Stimulated activated CD4-positive, alpha-beta T cell treated with anti-CD3 and anti-CD28 coated beads, Interleukin-4, amount 100 ng/mL, for 4 hours (primary cell): ENCODE data around the gene ZNF546.
A peak's percentile ranks its signal among the peaks of the same experiment; 100 is the strongest.
"Not testable (repeated sequence)": the region's sequence is repeated elsewhere in the genome, so short reads cannot be mapped to it uniquely, and the experiment has no call there.

ENCODE experiments used
- DNase-seq, 2 experiments: peaks; one replicate each; pipeline ENCODE4 v3.0.0-alpha.2; 2020

Gene ZNF546

DNA sequence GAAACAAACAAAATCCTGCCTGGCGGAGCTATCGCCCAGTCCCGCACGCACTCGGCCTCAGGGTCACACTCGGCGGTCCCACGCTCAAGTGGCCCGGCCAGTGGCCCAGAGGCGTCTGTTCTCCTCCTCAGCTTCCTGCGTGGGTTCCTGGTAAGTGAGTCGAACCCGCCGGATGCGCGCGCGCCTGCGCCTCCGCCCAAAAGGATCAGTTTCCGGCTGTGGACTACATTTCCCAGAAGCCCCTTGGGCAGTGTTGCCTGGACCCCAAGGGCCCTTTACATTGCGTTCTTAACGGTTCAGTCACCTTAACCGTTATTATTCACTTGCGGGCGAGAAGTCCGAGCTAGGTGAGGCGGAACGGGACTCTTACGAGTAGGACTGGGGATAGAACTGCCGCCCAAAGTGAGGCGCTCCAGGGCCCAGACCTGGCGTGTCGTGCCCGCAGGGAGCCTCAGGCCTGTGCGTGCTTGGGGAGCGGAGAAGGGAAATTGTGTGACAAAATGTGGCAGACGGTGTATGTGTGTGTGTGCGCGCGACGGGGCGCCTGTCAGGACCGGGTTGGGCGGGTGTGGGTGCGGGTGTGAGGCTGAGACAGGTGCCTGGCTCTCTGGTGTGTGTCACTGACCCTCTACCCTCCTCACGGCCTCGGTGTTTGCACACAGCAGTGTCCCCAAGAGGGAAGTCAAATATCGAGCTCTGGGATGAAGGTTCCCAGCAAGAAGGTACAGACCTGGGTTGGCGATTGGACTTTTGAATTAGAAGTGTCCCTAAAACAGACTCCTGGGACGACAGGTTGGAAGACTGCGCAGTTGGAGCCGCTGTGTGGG lies at the start of gene ZNF546:
TSS of gene ZNF546 (plus strand) at position 250 of the 827 bp plus-strand sequence. CDS start 1,267 bp downstream, outside the sequence.
- peak; percentile 83 to 92 for DNase-seq

DNA sequence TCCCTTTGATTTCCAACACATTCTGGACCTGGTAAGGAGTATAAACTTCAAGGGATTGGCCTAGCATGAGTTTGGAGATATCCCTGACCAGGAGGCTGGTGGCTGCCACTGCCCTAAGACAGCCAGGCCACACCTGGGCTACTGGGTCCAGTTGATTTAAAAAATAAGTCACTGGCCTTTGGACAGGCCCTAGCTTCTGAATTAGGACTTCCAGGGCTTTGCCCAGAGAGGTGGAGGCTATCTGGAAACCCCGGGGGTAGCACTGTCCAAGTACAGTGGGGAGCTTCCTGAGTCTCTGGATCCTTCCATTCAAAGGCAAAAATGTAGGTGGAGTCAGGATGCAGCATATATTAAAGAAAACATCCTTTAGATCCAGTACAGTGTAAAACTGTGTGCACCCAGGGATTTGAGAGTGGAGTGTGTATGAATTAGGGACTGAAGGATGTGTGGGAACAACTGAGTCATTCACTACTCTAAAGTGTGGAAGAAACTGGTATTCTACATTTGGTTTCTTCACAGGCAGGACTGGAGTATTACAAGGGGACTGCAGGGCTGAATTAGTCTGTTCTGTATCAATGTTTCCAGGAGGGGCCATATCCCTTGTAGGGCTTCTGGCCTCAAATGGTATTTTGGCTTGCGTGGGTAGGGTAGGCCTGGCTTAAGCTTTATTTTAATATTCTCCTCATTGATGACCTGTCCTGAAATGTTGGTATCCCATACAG lies 47.7 kb upstream of the ZNF546 start:
- no peak for DNase-seq

DNA sequence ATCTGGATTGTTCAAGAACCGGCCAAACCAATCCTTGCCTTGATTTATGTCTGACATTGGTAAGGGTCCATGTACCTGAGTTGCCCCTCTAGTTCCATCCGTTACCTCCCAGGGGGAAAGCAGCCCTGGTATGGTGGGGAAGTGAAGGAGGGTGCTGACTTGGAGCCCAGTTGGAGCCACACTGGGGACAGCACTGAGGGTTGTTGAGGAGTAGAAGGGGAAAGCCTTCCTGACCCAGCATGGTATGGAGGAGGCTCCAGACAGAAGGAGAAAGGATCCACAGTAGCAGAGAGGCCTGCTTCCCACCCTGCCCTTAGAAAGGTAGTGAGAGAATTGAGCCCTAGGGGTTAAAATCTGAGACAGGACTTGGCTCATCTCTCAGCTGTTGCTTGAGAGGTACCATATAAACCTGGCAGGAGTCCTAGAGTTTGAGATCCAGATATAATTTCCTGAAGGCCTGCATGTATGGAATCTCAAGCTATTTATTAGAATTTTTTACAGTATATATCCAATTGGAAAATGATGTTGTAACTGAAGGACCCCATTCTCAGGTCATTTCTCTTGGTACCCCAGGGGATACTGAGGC lies 45.7 kb upstream of the ZNF546 start:
- no peak for DNase-seq

DNA sequence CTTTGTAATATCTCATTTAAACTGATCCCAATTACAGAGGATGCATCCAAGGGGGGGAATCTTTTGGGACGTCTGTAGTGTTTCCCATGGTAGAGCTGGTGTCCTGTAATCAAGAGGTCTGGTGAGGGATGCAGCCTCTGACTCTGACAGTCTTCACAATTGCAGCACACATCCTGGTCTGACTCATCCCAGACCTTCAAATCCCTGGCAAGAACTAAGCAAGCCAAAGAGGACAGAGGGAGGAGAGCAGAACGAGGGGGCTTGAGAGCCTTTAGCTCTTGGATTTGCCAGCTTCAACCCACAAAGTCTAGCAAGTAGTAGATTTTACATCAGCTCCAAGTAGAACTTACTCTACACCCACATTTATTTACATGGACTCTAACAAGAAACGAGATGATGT lies 45.2 kb upstream of the ZNF546 start:
- DNase-seq, result no peak

DNA sequence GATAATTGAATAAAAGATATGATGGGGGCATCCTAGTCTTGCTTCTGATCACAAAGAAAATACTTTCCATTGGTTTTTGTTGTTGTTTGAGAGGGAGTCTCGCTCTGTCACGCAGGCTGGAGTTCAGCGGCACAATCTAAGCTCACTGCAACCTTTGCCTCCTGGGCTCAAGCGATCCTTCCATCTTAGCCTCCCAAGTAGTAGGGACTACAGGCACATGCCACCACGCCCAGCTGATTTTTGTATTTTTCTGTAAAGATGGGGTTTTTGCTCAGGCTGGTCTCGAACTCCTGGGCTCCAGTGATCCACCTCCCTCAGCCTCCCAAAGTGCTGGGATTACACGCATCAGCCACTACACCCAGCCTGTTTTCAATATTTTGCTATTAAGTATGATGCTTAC lies 42.9 kb upstream of the ZNF546 start:
- DNase-seq, result no peak

DNA sequence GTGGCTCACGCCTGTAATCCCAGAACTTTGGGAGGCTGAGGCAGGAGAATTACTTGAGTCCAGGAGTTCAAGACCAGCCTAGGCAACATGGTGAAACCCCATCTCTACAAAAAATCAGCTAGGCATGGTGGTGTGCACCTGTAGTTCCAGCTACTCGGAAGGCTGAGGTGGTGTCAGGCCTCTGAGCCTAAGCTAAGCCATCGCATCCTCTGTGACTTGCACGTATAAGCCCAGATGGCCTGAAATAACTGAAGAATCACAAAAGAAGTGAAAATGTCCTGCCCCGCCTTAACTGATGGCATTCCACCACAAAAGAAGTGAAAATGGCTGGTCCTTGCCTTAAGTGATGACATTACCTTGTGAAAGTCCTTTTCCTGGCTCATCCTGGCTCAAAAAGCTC lies 39.0 kb upstream of the ZNF546 start:
- DNase-seq, result not testable (repeated sequence)

DNA sequence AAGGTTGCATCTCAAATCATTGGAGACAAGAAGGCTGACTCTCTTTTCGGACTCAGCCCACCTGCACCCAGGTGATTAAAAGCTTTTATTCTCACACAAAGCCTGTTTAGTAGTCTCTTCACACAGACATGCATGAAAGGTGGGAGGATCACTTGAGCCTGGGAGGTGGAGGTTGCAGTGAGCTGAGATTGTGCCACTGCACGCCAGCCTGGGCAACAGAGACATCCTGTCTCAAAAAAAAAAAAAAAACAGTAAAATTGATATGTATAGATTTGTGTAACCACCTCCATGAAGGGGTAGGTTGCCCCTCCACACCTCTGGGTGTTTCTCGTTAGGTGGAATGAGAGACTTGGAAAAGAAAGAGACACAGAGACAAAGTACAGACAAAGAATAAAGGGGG lies 37.9 kb upstream of the ZNF546 start:
- DNase-seq, result not testable (repeated sequence)

DNA sequence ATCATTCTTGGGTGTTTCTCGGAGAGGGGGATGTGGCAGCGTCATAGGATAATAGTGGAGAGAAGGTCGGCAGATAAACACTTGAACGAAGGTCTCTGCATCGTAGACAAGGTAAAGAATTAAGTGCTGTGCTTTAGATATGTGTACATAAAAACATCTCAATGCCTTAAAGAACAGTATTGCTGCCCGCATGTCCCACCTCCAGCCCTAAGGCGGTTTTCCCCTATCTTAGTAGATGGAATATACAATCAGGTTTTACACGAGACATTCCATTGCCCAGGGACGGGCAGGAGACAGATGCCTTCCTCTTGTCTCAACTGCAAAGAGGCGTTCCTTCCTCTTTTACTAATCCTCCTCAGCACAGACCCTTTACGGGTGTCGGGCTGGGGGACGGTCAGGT lies 37.5 kb upstream of the ZNF546 start:
- DNase-seq, result not testable (repeated sequence)

DNA sequence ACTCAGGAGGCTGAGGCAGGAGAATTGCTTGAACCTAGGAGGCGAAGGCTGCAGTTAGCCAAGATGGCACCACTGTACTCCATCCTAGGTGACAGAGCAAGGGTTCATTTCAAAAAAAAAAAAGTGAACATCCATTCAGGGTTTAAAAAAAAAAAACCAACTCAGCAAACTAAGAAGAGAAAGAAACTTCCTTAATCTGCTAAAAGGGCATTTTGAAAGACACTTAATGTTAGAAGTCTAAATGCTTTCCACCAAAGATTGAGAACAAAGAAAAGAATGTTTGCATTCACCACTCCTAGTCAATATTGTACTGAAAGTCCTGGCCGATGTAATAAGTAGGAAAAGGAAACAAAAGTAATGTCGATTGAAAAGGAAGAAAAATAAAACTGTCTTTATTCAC lies 33.0 kb upstream of the ZNF546 start:
- no peak for DNase-seq

DNA sequence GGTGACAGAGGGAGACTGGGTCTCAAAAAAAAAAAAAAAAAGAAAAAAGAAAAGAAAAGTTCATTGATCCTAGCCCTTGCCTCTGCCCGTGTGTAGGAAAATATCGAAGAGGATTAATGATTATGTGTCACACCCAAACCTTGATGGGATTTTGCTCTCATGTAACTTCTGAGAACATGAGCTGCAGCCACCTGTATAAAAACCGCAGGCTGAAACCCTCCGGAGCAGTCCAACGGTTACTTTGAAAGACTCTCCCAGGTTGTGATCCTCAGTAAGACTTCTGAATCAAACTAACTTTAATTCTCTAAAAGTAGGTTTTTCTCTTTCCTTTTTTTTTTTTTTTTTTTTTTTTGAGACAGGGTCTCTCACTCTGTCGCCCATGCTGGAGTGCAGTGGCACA lies 30.2 kb upstream of the ZNF546 start:
- DNase-seq, result no peak

DNA sequence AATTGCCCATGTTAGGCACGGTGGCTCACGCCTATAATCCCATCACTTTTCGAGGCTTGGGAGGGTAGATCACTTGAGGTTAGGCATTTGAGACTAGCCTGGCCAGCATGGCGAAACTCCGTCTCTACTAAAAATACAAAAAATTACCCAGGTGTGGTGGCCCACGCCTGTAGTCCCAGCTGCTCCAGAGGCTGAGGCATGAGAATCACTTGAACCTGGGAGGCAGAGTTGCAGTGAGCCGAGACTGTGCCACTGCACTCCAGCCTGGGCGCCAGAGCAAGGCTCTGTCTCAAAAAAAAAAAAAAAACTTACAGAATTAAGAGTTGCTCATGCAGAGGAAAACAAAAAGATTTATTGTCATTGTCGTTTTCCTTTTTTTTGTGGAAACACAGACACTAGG lies 29.3 kb upstream of the ZNF546 start:
- no peak for DNase-seq

DNA sequence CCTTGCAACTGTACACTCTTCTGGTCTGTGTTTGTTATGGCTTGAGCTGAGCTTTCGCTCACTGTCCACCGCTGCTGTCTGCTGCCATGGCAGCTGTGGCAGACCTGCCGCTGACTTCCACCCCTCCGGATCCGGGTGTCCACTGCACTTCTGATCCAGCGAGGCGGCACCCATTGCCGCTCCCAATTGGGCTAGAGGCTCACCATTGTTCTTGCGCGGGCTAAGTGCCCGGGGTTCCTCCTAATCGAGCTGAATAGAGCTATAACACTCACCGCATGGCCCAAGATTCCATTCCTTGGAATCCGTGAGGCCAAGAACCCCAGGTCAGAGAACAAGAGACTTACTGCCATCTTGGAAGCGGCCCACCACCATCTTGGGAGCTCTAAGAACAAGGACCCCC lies 28.1 kb upstream of the ZNF546 start:
- no peak for DNase-seq

DNA sequence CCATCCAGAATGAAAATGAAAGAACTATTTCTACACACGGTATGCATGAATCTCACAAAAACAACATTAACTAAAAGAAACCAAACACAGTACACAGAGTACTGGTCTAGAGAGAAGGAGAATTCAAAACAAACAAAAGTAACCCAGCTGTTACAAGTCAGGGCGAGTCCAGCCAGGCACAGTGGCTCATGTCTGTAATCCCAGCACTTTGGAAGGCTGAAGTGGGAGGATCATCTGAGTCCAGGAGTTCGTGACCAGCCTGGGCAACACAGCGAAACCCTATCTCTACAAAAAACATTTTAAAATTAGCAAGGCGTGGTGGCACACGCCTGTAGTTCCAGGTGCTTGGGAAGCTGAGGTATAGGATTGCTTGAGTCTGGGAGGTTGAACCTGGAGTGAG lies 27.6 kb upstream of the ZNF546 start:
- DNase-seq, result no peak

DNA sequence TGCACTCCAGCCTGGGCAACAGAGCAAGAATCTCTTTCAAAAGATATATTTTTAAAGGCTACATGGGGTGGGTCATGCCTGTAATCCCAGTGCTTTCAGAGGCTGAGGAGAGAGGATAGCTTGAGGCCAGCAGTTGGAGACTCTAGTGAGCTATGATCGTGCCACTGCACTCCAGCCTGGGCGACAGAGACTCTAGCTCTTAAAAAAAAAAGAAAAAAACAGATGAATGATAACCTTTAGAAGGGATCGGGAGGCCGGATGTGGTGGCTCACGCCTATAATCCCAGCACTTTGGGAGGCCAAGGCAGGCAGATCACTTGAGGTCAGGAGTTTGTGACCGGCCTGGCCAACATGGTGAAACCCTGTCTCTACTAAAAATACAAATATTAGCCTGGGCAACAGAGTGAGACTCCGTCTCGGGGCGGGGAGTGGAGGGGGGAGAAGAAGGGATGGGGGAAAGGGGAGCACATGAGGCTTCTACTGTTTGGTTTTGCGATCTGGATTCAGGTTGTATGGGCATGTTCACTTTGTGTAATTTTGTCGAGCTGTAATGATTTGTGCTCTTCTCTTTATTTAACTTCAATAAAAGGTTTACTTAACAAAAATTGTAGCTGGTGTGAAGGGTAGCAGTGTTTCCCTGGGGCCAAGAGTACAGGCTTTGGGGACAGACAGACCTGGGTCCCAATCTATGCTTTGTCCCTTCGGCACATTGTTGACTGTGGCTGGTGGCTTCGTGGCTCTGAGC lies 27.0 kb upstream of the ZNF546 start:
- DNase-seq, result no peak

DNA sequence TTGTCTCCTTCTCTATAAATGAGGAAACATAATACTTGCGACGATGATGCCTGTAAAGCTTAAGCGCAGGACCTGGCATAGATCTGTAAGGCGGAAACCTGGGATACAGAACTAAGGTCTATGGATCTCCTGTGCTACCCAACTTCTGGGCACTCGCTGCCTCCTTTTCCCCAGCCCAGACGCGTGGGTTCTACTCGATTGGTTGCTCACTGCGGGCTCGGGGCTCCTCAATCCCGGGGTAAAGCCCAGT lies 26.5 kb upstream of the ZNF546 start:
- no peak for DNase-seq

DNA sequence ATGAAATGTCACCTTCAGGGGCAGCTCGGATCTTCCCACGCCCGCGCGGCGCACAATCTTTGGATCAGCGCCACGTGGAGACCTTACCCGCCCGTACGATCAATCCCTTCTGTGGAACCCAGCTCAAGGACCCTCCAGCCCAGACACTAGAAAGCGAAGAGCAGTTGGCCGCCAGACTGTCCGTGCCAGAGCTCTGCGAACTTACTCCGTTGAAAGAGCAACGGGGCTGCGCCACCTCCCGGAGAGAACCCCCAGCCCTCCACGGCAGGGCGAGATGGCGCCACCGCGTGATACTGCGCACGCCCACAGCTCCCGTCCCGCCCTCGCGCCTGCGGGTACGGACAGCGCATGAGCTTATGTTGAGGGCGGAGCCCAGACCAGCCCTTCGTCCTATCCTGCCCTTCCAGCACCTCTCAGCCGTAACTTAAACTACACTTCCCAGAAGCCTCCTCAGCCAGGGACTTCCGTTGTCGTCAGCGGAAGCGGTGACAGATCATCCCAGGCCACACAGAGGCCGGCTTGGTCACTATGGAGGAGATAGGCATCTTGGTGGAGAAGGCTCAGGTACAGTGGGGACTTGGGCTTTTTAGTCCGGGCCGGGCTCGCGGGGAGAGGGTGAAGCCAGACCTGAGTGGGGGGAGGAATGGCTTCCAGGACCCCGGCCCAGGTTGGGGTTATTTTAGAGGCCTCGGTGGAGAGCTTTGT lies 26.0 kb upstream of the ZNF546 start, which contains the start of gene PSMC4:
TSS of gene PSMC4 (plus strand) at position 491 of the 705 bp plus-strand sequence. CDS start at position 529, 38 bp downstream.
- peak; percentile 95 to 98 for DNase-seq

DNA sequence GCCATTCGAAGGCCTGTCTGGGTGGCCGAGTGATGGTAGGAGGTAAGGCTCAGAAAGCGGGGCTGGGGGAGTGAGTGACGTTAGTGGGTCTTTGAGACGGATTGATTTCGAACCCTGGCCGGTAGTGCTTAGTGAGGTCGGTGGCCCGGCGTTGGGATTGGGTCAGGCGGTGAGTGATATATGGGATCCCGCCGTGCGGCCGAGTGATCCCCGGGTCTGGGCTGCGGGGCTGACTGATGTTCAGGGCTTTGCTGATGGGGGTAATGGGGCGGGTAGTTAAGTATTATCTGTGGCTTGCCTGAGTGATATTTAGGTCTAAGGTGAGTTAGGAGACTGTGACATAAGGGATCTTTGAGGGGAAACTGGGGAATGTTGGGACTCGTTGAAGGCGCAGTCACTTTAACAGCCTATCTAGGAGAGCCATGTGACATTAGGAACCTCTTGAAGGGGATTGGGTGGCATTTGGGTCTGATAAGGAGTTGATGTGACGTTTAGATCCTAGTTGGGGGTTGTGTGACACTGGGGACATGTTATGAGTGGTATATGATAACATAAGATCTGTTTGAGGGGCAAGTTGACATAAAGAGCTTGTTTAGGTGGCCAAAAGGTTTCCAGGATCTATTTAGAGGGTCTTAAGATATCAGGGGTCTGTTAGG lies 25.4 kb upstream of the ZNF546 start:
- no peak for DNase-seq

DNA sequence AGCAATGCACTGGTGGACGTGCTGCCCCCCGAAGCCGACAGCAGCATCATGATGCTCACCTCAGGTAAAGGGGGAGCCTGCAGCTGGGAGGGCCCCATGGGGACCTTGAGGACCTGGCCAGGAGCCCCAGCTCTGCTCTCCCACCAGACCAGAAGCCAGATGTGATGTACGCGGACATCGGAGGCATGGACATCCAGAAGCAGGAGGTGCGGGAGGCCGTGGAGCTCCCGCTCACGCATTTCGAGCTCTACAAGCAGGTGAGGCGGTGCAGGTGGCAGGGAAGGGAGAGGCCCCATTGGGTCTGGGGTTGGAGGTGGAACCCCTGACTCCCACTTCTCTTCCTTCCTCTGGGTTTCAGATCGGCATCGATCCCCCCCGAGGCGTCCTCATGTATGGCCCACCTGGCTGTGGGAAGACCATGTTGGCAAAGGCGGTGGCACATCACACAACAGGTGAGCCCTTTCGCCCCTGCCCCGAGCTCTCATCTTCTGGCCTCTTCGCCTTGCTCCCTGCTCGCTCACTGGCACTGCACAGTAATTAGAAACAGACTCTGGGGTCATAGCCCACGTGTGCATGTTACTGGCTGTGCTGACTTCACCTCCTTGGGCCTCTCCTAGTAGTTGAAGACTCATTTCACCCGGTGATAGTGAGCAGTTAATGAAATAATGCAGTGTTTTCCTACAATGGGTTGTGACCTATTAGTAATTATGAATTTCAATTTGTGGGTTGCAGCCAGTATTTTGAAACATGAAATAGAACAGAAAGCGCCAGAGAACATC lies 22.3 kb upstream of the ZNF546 start:
- DNase-seq, result no peak

DNA sequence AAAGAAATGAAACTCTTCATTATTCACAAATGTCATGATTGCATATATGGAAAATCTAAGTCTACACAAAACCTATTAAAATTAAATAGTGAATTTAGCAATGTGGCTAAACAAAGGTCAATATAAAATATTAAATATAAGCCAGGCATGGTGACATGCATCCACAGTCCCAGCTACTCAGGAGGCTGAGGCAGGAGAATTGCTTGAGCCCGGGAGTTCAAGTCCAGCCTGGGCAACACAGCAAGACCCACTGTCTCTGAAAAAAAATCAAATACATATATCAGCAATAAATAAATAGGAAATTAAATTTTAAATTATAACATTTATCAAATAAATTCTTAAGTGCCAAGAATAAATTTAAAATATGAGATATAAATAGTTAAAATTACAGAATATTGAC lies 14.0 kb upstream of the ZNF546 start:
- no peak for DNase-seq

DNA sequence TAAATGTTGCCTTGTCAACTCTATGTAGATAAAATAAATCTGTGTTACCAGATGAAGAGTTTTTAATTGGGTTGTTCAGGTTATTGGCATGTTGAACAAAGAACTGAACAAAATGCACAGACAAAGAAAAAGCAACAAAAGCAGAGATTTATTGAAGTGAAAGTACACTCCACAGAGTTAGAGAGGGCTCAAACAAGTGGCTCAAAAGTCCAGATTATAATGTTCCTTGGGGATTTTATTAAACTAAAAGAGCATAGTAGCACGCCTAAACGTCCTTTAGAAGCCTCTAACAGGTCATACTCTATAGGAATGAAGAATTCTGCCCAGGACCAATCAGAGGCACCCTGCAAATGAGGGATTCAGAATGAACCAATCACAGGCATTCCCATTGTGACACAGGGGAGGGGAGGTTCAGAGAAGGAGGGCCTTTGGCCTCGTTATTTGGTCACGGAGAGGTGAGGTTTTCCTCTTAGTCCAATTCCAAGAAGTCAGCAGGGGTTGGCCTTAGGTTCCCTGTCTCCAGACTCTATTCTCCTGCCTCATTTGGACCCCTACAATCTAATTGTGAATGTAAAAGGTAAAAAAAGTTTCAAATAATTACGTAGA lies 13.1 kb upstream of the ZNF546 start:
- DNase-seq, result no peak

DNA sequence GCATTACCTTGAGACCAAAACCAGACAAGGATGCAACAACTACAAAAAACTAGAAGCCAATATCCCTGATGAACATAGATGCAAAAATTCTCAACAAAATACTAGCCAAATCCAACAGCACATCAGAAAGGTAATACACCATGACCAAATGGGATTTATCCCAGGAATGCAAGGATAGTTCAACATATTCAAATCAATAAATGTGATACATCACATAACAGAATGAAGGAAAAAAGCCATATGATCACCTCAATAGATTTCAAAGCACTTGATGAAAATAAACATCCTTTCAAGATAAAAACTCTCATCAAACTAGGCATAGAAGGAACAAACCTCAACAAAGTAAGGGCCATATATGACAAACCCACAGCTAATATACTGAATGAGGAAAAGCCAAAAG lies 10.2 kb upstream of the ZNF546 start:
- DNase-seq, result no peak
